ENCODE data around the gene TTC39B.

Gene TTC39B

GRCh38 chr9:15229409-15229808 lies 77.6 kb downstream of the TTC39B start:
- DNase-seq = no peak

- DNase-seq = no peak
Measured at GRCh38 chr9:15227491-15227890, 79.5 kb downstream of the TTC39B start.

GRCh38 chr9:15225564-15226126 lies 81.4 kb downstream of the TTC39B start:
- no peak for DNase-seq

- no peak for DNase-seq
Measured at GRCh38 chr9:15222313-15222712, 84.7 kb downstream of the TTC39B start.

- no peak for DNase-seq
Measured at GRCh38 chr9:15221746-15222145, 85.3 kb downstream of the TTC39B start.

GRCh38 chr9:15220658-15221318 lies 86.2 kb downstream of the TTC39B start:
- DNase-seq = no peak

- no peak for DNase-seq
Measured at GRCh38 chr9:15219546-15219945, 87.5 kb downstream of the TTC39B start.

- DNase-seq = no peak
Measured at GRCh38 chr9:15218994-15219393, 88.0 kb downstream of the TTC39B start.

GRCh38 chr9:15213249-15213648 lies 93.8 kb downstream of the TTC39B start:
- no peak for DNase-seq

GRCh38 chr9:15211815-15212495 lies 95.1 kb downstream of the TTC39B start:
- no peak for DNase-seq

- peak in 36 of 56 donors; percentile 1 to 72 (median 16) for DNase-seq
Measured at GRCh38 chr9:15211160-15211814, 95.7 kb downstream of the TTC39B start.

GRCh38 chr9:15206903-15207696 lies 99.9 kb downstream of the TTC39B start:
- no peak for DNase-seq

GRCh38 chr9:15205632-15206420 lies 101.2 kb downstream of the TTC39B start:
- no peak for DNase-seq

GRCh38 chr9:15203581-15203980 lies 103.4 kb downstream of the TTC39B start:
- no peak for DNase-seq

GRCh38 chr9:15200111-15200510 lies 106.9 kb downstream of the TTC39B start:
- no peak for DNase-seq

- no peak for DNase-seq
Measured at GRCh38 chr9:15192856-15193255, 114.2 kb downstream of the TTC39B start.

- DNase-seq = no peak
Measured at GRCh38 chr9:15191378-15191777, 115.6 kb downstream of the TTC39B start.

- DNase-seq = no peak
Measured at GRCh38 chr9:15189481-15189880, 117.5 kb downstream of the TTC39B start.

GRCh38 chr9:15187589-15187988 lies 119.4 kb downstream of the TTC39B start:
- DNase-seq = no peak

- no peak for DNase-seq
Measured at GRCh38 chr9:15182730-15183129, 124.3 kb downstream of the TTC39B start.

- no peak for DNase-seq
Measured at GRCh38 chr9:15182101-15182551, 124.9 kb downstream of the TTC39B start.
